ENCODE measurements around the gene MEG3. TPM values are rescaled to one million over a fixed set of nuclear protein-coding genes. Genes with fewer than 3 reads are reported as not detected.

Gene MEG3
- total RNA-seq, 4 donors from 2014 or later: 1.2 to 18.9 (median 3.5) TPM

DNA sequence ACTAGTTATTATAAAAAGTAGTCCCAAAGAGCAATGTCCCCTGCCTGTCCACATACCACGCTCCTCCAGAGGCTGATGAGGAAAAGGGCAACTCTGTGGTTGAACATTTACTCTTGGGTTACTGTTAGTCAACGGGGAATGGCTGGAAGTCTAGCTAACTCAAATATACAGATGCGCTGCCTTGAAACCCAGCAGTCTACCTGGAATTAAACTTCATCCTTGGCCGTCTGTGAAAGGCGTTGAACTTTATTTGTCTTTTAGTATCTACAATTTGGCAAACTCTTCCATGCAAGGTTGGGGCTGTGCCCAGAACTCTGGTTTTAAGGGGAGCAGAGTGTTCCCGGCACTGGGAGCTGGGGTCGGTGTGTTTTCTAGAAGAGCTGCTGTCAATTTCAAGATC is 3.9 kb upstream of the MEG3 start:
- intact Hi-C loops (cut with DNase I): loop anchor here (10.0 kb wide), 1 partner anchor 157 kb away; no protein-coding TSS in a partner anchor
- H3K27me3 ChIP-seq: peaks cover 0 to 32% (median 2%) of the 10 kb centered on the region in 4 donors
- 67 to 77% methylated on average over 7 of the region's 7 CpGs for WGBS, 2 donors
- no peak overlapping the region for H3K4me3 ChIP-seq
- H3K27ac ChIP-seq: no peak overlapping the region
- H3K36me3 ChIP-seq: no peaks in the 10 kb centered on the region
- DNase-seq: no peak
- H3K4me1 ChIP-seq: peaks cover 0 to 27% (median 0%) of the 10 kb centered on the region in 3 donors
- no peak for TF ChIP-seq CTCF (IDR thresholded peaks at IDR 0.05)
- no peak for TF ChIP-seq POLR2A (IDR thresholded peaks at IDR 0.05)
- no peaks in the 10 kb centered on the region for H3K9me3 ChIP-seq

DNA sequence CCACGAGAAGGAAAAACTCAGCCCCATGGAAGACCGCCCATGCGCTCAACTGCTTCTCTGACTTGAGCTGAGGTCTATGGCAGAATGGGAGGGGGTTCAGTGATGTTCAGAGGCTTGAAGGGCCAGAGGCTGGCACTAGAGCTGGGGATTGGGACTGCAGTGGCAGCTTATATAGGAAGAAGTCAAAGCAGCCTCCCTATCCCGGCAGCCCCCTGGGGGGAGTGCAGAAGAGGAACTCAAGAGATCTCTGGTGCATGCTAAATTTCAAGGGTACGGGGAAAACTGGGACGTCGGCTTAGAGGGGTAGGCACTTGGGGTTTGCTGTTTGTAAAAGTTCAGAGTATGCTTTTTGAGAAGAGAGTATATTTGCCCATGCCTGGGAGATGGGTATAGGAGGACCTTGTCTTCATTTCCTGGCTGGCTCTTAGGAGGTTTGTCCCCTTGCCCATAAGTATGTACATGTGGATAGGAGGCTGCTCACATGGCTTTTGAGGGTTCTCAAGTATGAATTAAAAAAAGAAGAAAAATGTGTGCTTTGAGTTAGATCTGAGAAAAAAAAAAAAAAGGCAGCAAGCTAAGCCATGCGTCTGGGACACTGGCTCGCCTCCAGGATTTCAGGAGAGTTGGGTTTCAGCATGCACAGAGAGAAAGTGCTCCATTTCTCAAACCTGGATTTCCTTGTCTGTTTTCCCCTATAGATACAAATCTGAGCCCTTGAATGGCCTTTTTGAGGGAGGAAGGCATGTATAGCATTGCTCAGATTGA is 3.2 kb upstream of the MEG3 start:
- 59 to 61% methylated on average over 6 to 9 of the region's 9 CpGs for WGBS, 2 donors

GRCh38 chr14:100823413-100824080 is 2.4 kb upstream of the MEG3 start:
- WGBS, 2 donors: 61 to 66% methylated on average over 5 of the region's 11 CpGs
- TF ChIP-seq POLR2A (IDR thresholded peaks at IDR 0.05) (no peak), CTCF (IDR thresholded peaks at IDR 0.05) (no peak)
- Histone ChIP-seq H3K4me1 (peaks cover 0 to 30% (median 0%) of the 10 kb centered on the region in 3 donors), H3K4me3 (no peak overlapping the region), H3K27me3 (peaks cover 0 to 48% (median 2%) of the 10 kb centered on the region in 4 donors), H3K9me3 (peaks cover 0 to 7% (median 0%) of the 10 kb centered on the region in 3 donors), H3K27ac (no peak overlapping the region), H3K36me3 (no peaks in the 10 kb centered on the region)
- DNase-seq: no peak
- intact Hi-C loops (cut with DNase I): loop anchor here (10.0 kb wide), 1 partner anchor 159 kb away; no protein-coding TSS in a partner anchor

More for the DNA sequence above, 3.2 kb upstream of the MEG3 start:
- Histone ChIP-seq H3K9me3 (peaks cover 0 to 2% (median 0%) of the 10 kb centered on the region in 3 donors), H3K4me1 (peaks cover 0 to 30% (median 0%) of the 10 kb centered on the region in 3 donors), H3K36me3 (no peaks in the 10 kb centered on the region), H3K4me3 (no peak overlapping the region), H3K27ac (no peak overlapping the region), H3K27me3 (peaks cover 0 to 39% (median 2%) of the 10 kb centered on the region in 4 donors)
- TF ChIP-seq POLR2A (IDR thresholded peaks at IDR 0.05) (no peak), CTCF (IDR thresholded peaks at IDR 0.05) (no peak)
- DNase-seq: no peak
- intact Hi-C loops (cut with DNase I): loop anchor here (10.0 kb wide), 1 partner anchor 158 kb away; no protein-coding TSS in a partner anchor

DNA sequence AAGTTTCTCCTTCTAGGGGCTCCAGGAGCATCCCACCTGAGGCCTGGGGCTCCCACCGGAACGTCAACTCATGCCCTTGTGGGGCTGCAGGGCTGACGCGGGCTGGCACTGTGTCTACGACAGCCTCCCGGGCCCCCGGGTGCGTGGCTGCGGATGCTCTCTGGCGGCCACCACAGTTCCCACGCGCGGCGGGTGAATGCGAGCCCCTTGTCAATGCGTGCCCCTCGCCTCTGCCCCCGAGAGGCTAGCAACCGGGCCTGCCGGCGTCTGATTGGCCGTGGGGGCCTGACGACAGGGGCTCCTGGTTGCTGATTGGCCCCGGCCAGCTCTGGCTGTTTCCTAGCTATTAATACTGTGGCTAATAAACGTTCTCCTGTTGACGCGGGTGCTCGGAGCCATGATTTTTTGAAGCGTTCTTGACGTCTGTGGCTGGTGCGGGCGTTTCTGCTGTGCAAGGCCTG is 1.8 kb upstream of the MEG3 start:
- H3K4me3 ChIP-seq: no peak overlapping the region
- H3K27me3 ChIP-seq: peaks cover 0 to 53% (median 2%) of the 10 kb centered on the region in 4 donors
- H3K4me1 ChIP-seq: peaks cover 0 to 30% (median 0%) of the 10 kb centered on the region in 3 donors
- no peak overlapping the region for H3K27ac ChIP-seq
- no peak for DNase-seq
- TF ChIP-seq CTCF (IDR thresholded peaks at IDR 0.05): no peak
- TF ChIP-seq POLR2A (IDR thresholded peaks at IDR 0.05): no peak
- 43 to 74% methylated on average over 8 to 17 of the region's 32 CpGs for WGBS, 2 donors
- intact Hi-C loops (cut with DNase I): loop anchor here (10.0 kb wide), 1 partner anchor 159 kb away; no protein-coding TSS in a partner anchor
- peaks cover 0 to 7% (median 0%) of the 10 kb centered on the region in 3 donors for H3K9me3 ChIP-seq
- H3K36me3 ChIP-seq: no peaks in the 10 kb centered on the region

Data from esophagus squamous epithelium (tissue), 5 donors.